IMR-90 (cell line): Measurements from ENCODE around the gene AKAP6. TPM values are rescaled to one million over a fixed set of nuclear protein-coding genes. Genes with fewer than 3 reads are reported as not detected.

Experiments
- ATAC-seq: fragments of 200-7000 bp; cut with Tn5 transposase; 2 replicates; pipeline ENCODE4 v1.9.1; 2020; ENCODE audit warnings: low read depth, mild to moderate bottlenecking, moderate library complexity
- BruUV-seq: library from RNA; stranded (reverse); fragments of 400-500 nt; replicated peaks from 2 replicates; lab custom pipeline; 2021; lab: Mats Ljungman, UMichigan
- CTCF ChIA-PET: fragments of 300-600 bp; formaldehyde crosslinking; extraction: SDS; loops from one replicate; lab custom pipeline; 2021; ENCODE audit warnings: antibody characterized with exemption; lab: Yijun Ruan, JAX
- POLR2A ChIA-PET: fragments of 300-600 bp; sonication (Branson Sonifier 250); formaldehyde crosslinking; loops from one replicate; lab custom pipeline; 2022; ENCODE audit warnings: antibody characterized with exemption; ENCODE audit not compliant: unreplicated experiment; lab: Charles Lee
- DNase-seq: peaks from one replicate; pipeline ENCODE4 v3.0.0; 2013
- H2AFZ ChIP-seq: replicated peaks from 2 replicates; pipeline ENCODE3; 2013; ENCODE audit warnings: low read length, mild to moderate bottlenecking; ENCODE audit not compliant: poor library complexity
- H2AK5ac ChIP-seq: 2 replicates; pipeline ENCODE4 v1.6.1; 2013; ENCODE audit warnings: low read depth, low read length, inconsistent platforms
- H2AK9ac ChIP-seq: replicated peaks from 2 replicates; pipeline ENCODE3; 2013; ENCODE audit warnings: mild to moderate bottlenecking, low read depth, low read length, moderate library complexity; ENCODE audit not compliant: poor library complexity
- H2BK120ac ChIP-seq: 2 replicates; pipeline ENCODE4 v1.6.1; 2013; ENCODE audit warnings: low read depth, low read length, inconsistent platforms
- H2BK15ac ChIP-seq: 3 replicates; pipeline ENCODE4 v1.6.1; 2013; ENCODE audit warnings: low read depth, low read length, inconsistent platforms
- H2BK20ac ChIP-seq: 2 replicates; pipeline ENCODE4 v1.6.1; 2013; ENCODE audit warnings: low read depth, mild to moderate bottlenecking, inconsistent platforms, low read length, moderate library complexity
- H2BK5ac ChIP-seq: 2 replicates; pipeline ENCODE4 v1.6.1; 2013; ENCODE audit warnings: mild to moderate bottlenecking, low read depth, low read length, inconsistent platforms; ENCODE audit not compliant: poor library complexity, severe bottlenecking
- H3K14ac ChIP-seq: replicated peaks from 2 replicates; pipeline ENCODE4 v1.6.1; 2013; ENCODE audit warnings: low read depth, low read length, inconsistent platforms
- H3K18ac ChIP-seq: 2 replicates; pipeline ENCODE4 v1.6.1; 2013; ENCODE audit warnings: low read depth, low read length, control low read depth
- H3K23ac ChIP-seq: 2 replicates; pipeline ENCODE4 v1.6.1; 2013; ENCODE audit warnings: low read depth, low read length, inconsistent platforms
- H3K27ac ChIP-seq: 2 replicates; pipeline ENCODE4 v1.5.1; 2013; ENCODE audit warnings: mild to moderate bottlenecking, control low read depth, low read length; ENCODE audit not compliant: insufficient read depth
- H3K27me3 ChIP-seq: 2 replicates; pipeline ENCODE4 v1.6.1; 2013; ENCODE audit warnings: low read length; ENCODE audit not compliant: control insufficient read depth, insufficient read depth
- H3K36me3 ChIP-seq: 2 replicates; pipeline ENCODE4 v1.6.1; 2013; ENCODE audit warnings: low read length, mixed read lengths; ENCODE audit not compliant: control insufficient read depth, insufficient read depth
- H3K4ac ChIP-seq: 2 replicates; pipeline ENCODE4 v1.6.1; 2013; ENCODE audit warnings: low read depth, low read length, inconsistent platforms
- H3K4me1 ChIP-seq: 2 replicates; pipeline ENCODE4 v1.6.1; 2013; ENCODE audit warnings: low read length, mixed read lengths; ENCODE audit not compliant: control insufficient read depth, insufficient read depth
- H3K4me2 ChIP-seq: 2 replicates; pipeline ENCODE4 v1.6.1; 2013; ENCODE audit warnings: low read depth, mild to moderate bottlenecking, control low read depth, low read length, moderate library complexity
- H3K4me3 ChIP-seq: 2 replicates; pipeline ENCODE4 v1.5.1; 2013; ENCODE audit warnings: low read depth, mild to moderate bottlenecking, control low read depth, low read length, moderate library complexity; ENCODE audit not compliant: insufficient read depth
- H3K56ac ChIP-seq: 2 replicates; pipeline ENCODE4 v1.6.1; 2013; ENCODE audit warnings: low read length, inconsistent platforms; ENCODE audit not compliant: insufficient read depth; ENCODE audit errors: extremely low read depth
- H3K79me1 ChIP-seq, 2 experiments: 2 replicates each; pipeline ENCODE4 v1.6.1; 2013; ENCODE audit warnings: low read length in 2 of 2, inconsistent platforms in 1 of 2, low read depth in 1 of 2
- H3K9ac ChIP-seq: 2 replicates; pipeline ENCODE4 v1.6.1; 2013; ENCODE audit warnings: low read depth, low read length, control low read depth
- H3K9me1 ChIP-seq: 2 replicates; pipeline ENCODE4 v1.6.1; 2013; ENCODE audit warnings: low read length, inconsistent platforms; ENCODE audit not compliant: insufficient read depth
- H3K9me3 ChIP-seq: 2 replicates; pipeline ENCODE4 v1.6.1; 2013; ENCODE audit warnings: low read length; ENCODE audit not compliant: control insufficient read depth, insufficient read depth
- H4K20me1 ChIP-seq: 2 replicates; pipeline ENCODE4 v1.6.1; 2013; ENCODE audit warnings: low read length, inconsistent platforms; ENCODE audit not compliant: insufficient read depth
- H4K5ac ChIP-seq: 2 replicates; pipeline ENCODE4 v1.6.1; 2013; ENCODE audit warnings: mild to moderate bottlenecking, low read depth, low read length, control low read depth
- H4K8ac ChIP-seq, 2 experiments: 2 replicates each; pipeline ENCODE4 v1.6.1; 2013; ENCODE audit warnings: low read depth in 2 of 2, low read length in 2 of 2, control low read depth in 1 of 2, inconsistent platforms in 1 of 2
- H4K91ac ChIP-seq: 2 replicates; pipeline ENCODE4 v1.6.1; 2013; ENCODE audit warnings: low read depth, low read length, inconsistent platforms; ENCODE audit not compliant: insufficient read depth
- CHD1 ChIP-seq: IDR thresholded peaks from 2 replicates; pipeline ENCODE4 v1.6.1; 2012; ENCODE audit warnings: low read depth, low read length, improper control_type of control experiment
- MAFK ChIP-seq: IDR thresholded peaks from 2 replicates; pipeline ENCODE4 v1.6.1; 2012; ENCODE audit warnings: low read depth, low read length, improper control_type of control experiment
- MAZ ChIP-seq: IDR thresholded peaks from 2 replicates; pipeline ENCODE4 v1.6.1; 2012; ENCODE audit warnings: low read depth, mild to moderate bottlenecking, low read length, improper control_type of control experiment, moderate library complexity, borderline replicate concordance
- MXI1 ChIP-seq: IDR thresholded peaks from 2 replicates; pipeline ENCODE4 v1.6.1; 2012; ENCODE audit warnings: low read depth, mild to moderate bottlenecking, low read length, moderate library complexity, borderline replicate concordance
- NFE2L2 ChIP-seq: fragments of 150-350 bp; IDR thresholded peaks from 2 replicates; pipeline ENCODE4 v1.6.1; 2016; ENCODE audit warnings: low read depth, mild to moderate bottlenecking, low read length
- POLR2A ChIP-seq: IDR thresholded peaks from 2 replicates; pipeline ENCODE4 v1.6.1; 2012; ENCODE audit warnings: mild to moderate bottlenecking, low read depth, low read length
- RAD21 ChIP-seq: IDR thresholded peaks from 2 replicates; pipeline ENCODE4 v1.6.1; 2012; ENCODE audit warnings: low read length, improper control_type of control experiment
- RCOR1 ChIP-seq: IDR thresholded peaks from 2 replicates; pipeline ENCODE4 v1.6.1; 2012; ENCODE audit warnings: mild to moderate bottlenecking, low read length, improper control_type of control experiment; ENCODE audit not compliant: insufficient replicate concordance
- SMC3 ChIP-seq: fragments of 150-350 bp; IDR thresholded peaks from 2 replicates; pipeline ENCODE4 v1.6.1; 2016; ENCODE audit warnings: low read depth, mild to moderate bottlenecking, antibody characterized with exemption, low read length, moderate library complexity
- USF2 ChIP-seq: fragments of 150-350 bp; IDR thresholded peaks from 2 replicates; pipeline ENCODE4 v1.6.1; 2017; ENCODE audit warnings: mild to moderate bottlenecking, antibody characterized with exemption, low read length, low read depth
- WGBS, 2 experiments: methylation state at CpG; one replicate each; pipeline versions ENCODE4 v1.1.5 to v1.1.7; 2013; ENCODE audit warnings: missing lambda C conversion rate in 2 of 2; ENCODE audit not compliant: insufficient read length in 1 of 2; ENCODE audit errors: extremely low coverage in 2 of 2; 5-methylcytosine and 5-hydroxymethylcytosine counted together
- dilution Hi-C: fragments of 300-500 bp; cut with HindIII; formaldehyde crosslinking; loops from one replicate; pipeline ENCODE4 v1.14.3; 2018; ENCODE audit warnings: low sequenced_read_pairs; ENCODE audit not compliant: unreplicated experiment
- in situ Hi-C: fragments of 300-500 bp; cut with MboI; formaldehyde crosslinking; loops from 3 replicates; pipeline ENCODE4 v1.14.3; 2019; ENCODE audit warnings: low sequenced_read_pairs, inconsistent platforms, mixed read lengths
- intact Hi-C: fragments of 100-400 bp; cut with micrococcal nuclease; formaldehyde crosslinking; loops from 2 replicates; pipeline ENCODE4 v1.10.0; 2022
- polyA plus RNA-seq, 3 experiments: library from polyadenylated mRNA; depleted of rRNA; stranded (reverse); fragments of >200 nt; gene quantifications; 2 replicates each; pipeline ENCODE4 v1.2.3, GENCODE V29; 2012; ENCODE audit warnings: low replicate concordance in 1 of 3
- total RNA-seq: library from RNA; depleted of rRNA; stranded (reverse); fragments of >200 nt; gene quantifications from 2 replicates; pipeline ENCODE4 v1.2.3, GENCODE V29; 2012
- TF ChIP-seq, protein P1 (sequence below): fragments of 150-350 bp; IDR thresholded peaks from 2 replicates; pipeline ENCODE4 v1.6.1; 2016; ENCODE audit warnings: low read depth, mild to moderate bottlenecking, low read length, moderate library complexity, borderline replicate concordance

AKAP6 gene
- total and polyA plus RNA-seq, 2 of the 4 experiments (the other 2 are of a cell fraction): 0.22 to 1.6 TPM

DNA sequence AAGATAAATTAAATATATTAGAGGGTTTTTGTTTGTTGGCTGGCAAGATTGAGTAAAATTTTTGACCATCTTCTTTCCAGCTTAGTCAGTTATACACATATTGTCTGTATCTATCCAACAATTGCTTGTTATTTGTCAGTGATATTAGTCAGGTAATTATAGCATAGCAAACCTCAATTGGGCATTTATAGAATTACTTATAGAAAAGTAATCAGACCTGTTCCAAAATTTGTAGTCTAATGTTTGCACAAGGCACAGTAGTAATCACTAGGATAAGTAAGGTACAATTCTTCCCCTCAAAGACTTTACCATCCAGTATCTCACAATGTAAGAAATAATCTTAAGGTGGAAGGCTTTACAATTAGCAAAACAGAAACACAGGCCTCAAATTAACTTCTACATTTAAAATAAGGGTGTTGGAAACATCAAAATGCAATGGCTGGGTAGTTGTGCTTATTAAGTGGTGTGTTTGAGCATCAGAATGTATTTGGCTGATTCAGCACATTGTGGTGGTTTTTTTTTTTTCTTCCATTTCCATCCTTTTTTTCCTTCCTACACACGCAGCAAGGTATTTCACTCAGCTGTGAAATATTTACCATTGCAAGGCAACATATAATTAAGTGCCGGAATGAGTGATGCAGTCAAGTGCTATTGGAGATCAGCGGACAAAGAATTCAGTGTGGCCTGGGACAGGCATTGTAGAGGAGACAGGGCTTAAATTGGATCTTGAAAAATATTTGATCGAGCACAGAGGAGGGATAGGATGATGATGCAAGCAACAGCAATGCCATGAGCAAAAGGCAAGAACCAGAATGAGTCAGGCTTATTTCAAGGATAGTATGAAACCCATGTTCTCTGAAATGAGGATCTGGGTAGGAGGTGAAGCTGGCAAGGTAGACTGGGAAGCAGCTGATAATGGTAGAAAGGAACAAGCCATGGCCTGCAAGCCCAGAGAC lies 178.2 kb downstream of the AKAP6 start (continued):
- TF ChIP-seq MXI1: no peak
- TF ChIP-seq RCOR1: no peak
- TF ChIP-seq SMC3: no peak

DNA sequence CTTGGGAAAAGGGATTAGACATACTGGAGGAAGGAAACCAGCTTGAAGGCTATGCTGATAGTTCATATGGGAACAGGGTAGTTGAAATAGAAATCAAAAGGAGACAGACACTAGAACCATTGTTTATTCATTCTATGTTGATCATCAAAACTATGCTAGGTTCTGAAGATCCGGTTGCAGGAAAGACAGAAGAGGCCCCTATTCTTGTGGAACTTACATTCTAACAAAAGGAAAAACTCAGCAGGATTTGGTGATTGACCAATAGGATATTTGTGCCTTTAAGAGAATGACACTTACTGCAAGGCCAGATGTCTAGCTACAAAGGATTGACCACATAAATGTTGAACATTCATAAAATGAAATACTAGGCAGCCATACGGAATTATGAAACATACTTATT lies 179.2 kb downstream of the AKAP6 start:
- Histone ChIP-seq H3K56ac (no peak overlapping the region), H3K9ac (no peak overlapping the region), H3K27me3 (no peaks in the 10 kb centered on the region), H3K9me3 (no peaks in the 10 kb centered on the region), H3K4me1 (peaks cover 15% of the 10 kb centered on the region), H3K27ac (peak overlapping the region; percentile 50; the same call in 1 of the 2 replicates), H4K8ac (peak overlapping the region; percentile 69 to 88; a peak in 2 of 4 replicates), H2BK5ac (peak overlapping the region; percentile 97), H3K36me3 (no peaks in the 10 kb centered on the region), H2BK15ac (peak overlapping the region; percentile 81; the same call in 1 of the 3 replicates), H3K79me1 (no peaks in the 10 kb centered on the region), H2AK9ac (no peak overlapping the region), H3K4me3 (no peak overlapping the region), H4K5ac (peak overlapping the region; percentile 90; the same call in 1 of the 2 replicates), H3K9me1 (peaks cover 5% of the 10 kb centered on the region; the same call in 1 of the 2 replicates), H2AK5ac (peak overlapping the region; percentile 14; the same call in 1 of the 2 replicates), H3K4ac (peak overlapping the region; percentile 92; the same call in 1 of the 2 replicates), H3K23ac (no peak overlapping the region), H2AFZ (no peak overlapping the region), H4K20me1 (no peaks in the 10 kb centered on the region), H3K18ac (peak overlapping the region; percentile 96), H2BK20ac (peak overlapping the region; percentile 93; the same call in 1 of the 2 replicates), H3K14ac (no peak overlapping the region), H3K4me2 (no peak overlapping the region; the same call in 1 of the 2 replicates), H4K91ac (peak overlapping the region; percentile 60; the same call in 1 of the 2 replicates), H2BK120ac (peak overlapping the region; percentile 95)
- ChIA-PET CTCF (no interaction called here), POLR2A (no interaction called here)
- ATAC-seq: no peak
- no CpG with 5 or more reads among the region's 2 CpGs for WGBS, 2 experiments
- peak; percentile 18 for DNase-seq
- dilution Hi-C loops: no loop called here
- BruUV-seq: no TSS peak
- in situ Hi-C loops: no loop called here
- intact Hi-C loops: no loop called here
- TF ChIP-seq POLR2A: no peak
- no peak for TF ChIP-seq MAFK
- no peak for TF ChIP-seq RCOR1
- TF ChIP-seq USF2: no peak
- TF ChIP-seq CHD1: no peak
- no peak for TF ChIP-seq RAD21
- no peak for TF ChIP-seq MAZ
- TF ChIP-seq, protein P1, sequence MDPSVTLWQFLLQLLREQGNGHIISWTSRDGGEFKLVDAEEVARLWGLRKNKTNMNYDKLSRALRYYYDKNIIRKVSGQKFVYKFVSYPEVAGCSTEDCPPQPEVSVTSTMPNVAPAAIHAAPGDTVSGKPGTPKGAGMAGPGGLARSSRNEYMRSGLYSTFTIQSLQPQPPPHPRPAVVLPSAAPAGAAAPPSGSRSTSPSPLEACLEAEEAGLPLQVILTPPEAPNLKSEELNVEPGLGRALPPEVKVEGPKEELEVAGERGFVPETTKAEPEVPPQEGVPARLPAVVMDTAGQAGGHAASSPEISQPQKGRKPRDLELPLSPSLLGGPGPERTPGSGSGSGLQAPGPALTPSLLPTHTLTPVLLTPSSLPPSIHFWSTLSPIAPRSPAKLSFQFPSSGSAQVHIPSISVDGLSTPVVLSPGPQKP: no peak
- TF ChIP-seq SMC3: no peak
- no peak for TF ChIP-seq NFE2L2
